ENCODE data around the gene LRP1.

DNA sequence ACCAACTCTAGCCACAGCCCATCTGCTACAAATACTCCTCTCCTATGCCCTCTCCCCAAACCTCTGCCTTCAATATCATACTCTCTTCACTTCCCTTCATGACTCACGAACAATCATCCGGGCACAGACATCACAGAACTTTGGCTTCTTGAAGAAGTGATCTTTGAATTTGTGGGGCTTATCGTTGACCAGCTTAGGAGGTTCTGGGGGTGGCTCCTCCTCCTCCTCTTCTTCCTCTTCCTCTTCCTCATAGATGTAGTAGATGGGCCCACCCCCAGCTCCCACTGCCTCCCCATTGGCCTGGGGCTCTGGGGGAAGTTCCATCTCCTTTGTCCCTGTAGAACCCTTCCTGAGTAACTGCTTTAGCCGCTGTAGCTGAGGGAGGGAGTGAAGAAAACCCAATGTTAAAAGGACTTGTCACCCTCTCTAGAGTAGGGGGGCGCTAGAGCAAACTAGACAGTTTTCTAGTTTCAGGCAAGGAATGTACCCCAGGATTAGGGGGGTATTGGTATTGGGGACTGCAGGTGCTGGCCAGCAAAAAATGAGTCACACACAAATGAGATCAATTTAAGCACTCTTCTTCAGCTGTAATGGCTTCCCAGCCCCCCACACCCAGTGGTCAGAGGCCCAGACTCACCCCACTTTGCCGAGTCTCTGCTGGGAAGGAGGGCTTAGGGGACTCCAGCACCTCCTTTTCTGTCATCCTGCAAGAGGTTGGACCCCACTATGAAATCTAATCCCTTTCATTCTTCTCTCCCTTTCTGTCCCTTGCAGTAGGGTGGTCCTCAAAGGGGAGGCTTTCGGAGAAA is 120.9 kb downstream of the LRP1 start:
- no peak for TF ChIP-seq POLR2A (IDR thresholded peaks at IDR 0.05; ENCODE audit: low read depth, low read length)
- no peak for TF ChIP-seq TAF1 (IDR thresholded peaks at IDR 0.05; ENCODE audit: borderline replicate concordance, low read depth, low read length)

Measured in GM12892 (cell line).